Upper lobe of left lung (tissue), 6 donors: ENCODE data around the gene ABCB7. TPM values are rescaled to one million over a fixed set of nuclear protein-coding genes. Genes with fewer than 3 reads are reported as not detected.

Experiments
- ATAC-seq, 2 donors: fragments of 200-7000 bp; cut with Tn5 transposase; one replicate each; pipeline ENCODE4 v1.9.1; 2022; ENCODE audit warnings: mild to moderate bottlenecking in 2 of 2, moderate library complexity in 2 of 2; ENCODE audit not compliant: low FRiP score in 2 of 2
- DNase-seq, 2 donors: peaks; one replicate each; pipeline ENCODE4 v3.0.0-alpha.2; 2019 to 2020
- H3K27ac ChIP-seq, 4 donors: fragments of 200-600 bp; sonication (generic); one replicate each; pipeline ENCODE4 v1.5.1; 2016 to 2019
- H3K27me3 ChIP-seq, 4 donors: fragments of 200-600 bp; sonication (generic); one replicate each; pipeline ENCODE4 v1.5.1; 2017 to 2019
- H3K36me3 ChIP-seq, 4 donors: fragments of 200-600 bp; sonication (generic); one replicate each; pipeline ENCODE4 v1.5.1; 2016 to 2019
- H3K4me1 ChIP-seq, 4 donors: fragments of 200-600 bp; sonication (generic); one replicate each; pipeline ENCODE4 v1.5.1; 2018 to 2019
- H3K4me3 ChIP-seq, 4 donors: fragments of 200-600 bp; sonication (generic); one replicate each; pipeline ENCODE4 v1.5.1; 2017 to 2019; ENCODE audit warnings: mild to moderate bottlenecking in 2 of 4, moderate library complexity in 1 of 4
- H3K9me3 ChIP-seq, 4 donors: fragments of 200-600 bp; sonication (generic); one replicate each; pipeline ENCODE4 v1.5.1; 2018 to 2019
- EP300 ChIP-seq, 4 donors: sonication (generic); formaldehyde crosslinking; IDR thresholded peaks; one replicate each; pipeline ENCODE4 v1.5.1; 2017; ENCODE audit warnings: antibody characterized with exemption in 4 of 4, control low read depth in 2 of 4
- POLR2A ChIP-seq, 4 donors: fragments of 450-650 bp; IDR thresholded peaks; one replicate each; pipeline ENCODE4 v1.5.1; 2016 to 2017; ENCODE audit warnings: antibody characterized with exemption in 4 of 4, mild to moderate bottlenecking in 2 of 4
- POLR2AphosphoS5 ChIP-seq, 2 donors: sonication (generic); formaldehyde crosslinking; IDR thresholded peaks; one replicate each; pipeline ENCODE4 v1.5.1; 2017; ENCODE audit warnings: antibody characterized with exemption in 2 of 2
- WGBS, 2 donors: methylation state at CpG; one replicate each; pipeline ENCODE4 v1.1.5; 2017 to 2018; 5-methylcytosine and 5-hydroxymethylcytosine counted together
- total RNA-seq, 6 donors: library from RNA; depleted of rRNA in 4 of 6; stranded (reverse); fragments of >200 nt in 4 of 6; gene quantifications; one replicate each; pipeline versions ENCODE4 v1.1.0 to v1.2.1, GENCODE V29; 2016 to 2021
- TF ChIP-seq, protein P1 (sequence below), 6 experiments: fragments of 450-650 bp in 4 of 6; fragments of 200-600 bp in 2 of 6; sonication (generic) in 2 of 6; IDR thresholded peaks; one replicate each; pipeline ENCODE4 v1.5.1; 2016 to 2019; ENCODE audit warnings: antibody characterized with exemption in 6 of 6
- donor health status: DM: no; HTN: no; CAD: no; lungs with moderate emphysema.
- donor health status: DM: no; HTN: yes; CAD: no; lungs with severe emphysema.

Gene ABCB7
- total RNA-seq, 6 donors from 2014 or later = 22.1 to 59.8 (median 41.5) TPM

DNA sequence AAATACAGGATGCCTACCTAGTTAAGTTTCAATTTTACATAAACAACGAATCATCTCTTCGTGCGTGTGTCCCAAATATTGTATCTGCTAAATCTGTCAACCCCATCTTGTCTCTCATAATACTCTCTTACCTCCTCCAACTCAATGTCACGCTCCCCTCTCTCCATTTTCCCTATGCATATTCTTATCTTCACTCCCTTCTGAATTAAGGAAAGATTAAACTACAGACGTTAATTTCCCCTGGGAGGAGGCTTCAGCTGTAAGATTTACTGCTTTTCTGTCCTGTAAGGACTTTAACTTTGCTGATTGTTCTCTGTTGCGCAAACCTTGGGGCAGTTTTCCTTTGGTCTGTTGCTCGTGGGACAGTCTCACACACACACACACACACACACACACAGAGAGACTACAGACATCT lies 455 bp upstream of the ABCB7 start:
- ATAC-seq (peak in 1 of 2 donors; percentile 61), DNase-seq (no peak)
- H3K27me3 ChIP-seq = no peaks in the 10 kb centered on the region
- TF ChIP-seq POLR2AphosphoS5 (IDR thresholded peaks at IDR 0.05) (no peak), POLR2A (IDR thresholded peaks at IDR 0.05) (no peak), EP300 (IDR thresholded peaks at IDR 0.05) (no peak)
- TF ChIP-seq, protein P1, sequence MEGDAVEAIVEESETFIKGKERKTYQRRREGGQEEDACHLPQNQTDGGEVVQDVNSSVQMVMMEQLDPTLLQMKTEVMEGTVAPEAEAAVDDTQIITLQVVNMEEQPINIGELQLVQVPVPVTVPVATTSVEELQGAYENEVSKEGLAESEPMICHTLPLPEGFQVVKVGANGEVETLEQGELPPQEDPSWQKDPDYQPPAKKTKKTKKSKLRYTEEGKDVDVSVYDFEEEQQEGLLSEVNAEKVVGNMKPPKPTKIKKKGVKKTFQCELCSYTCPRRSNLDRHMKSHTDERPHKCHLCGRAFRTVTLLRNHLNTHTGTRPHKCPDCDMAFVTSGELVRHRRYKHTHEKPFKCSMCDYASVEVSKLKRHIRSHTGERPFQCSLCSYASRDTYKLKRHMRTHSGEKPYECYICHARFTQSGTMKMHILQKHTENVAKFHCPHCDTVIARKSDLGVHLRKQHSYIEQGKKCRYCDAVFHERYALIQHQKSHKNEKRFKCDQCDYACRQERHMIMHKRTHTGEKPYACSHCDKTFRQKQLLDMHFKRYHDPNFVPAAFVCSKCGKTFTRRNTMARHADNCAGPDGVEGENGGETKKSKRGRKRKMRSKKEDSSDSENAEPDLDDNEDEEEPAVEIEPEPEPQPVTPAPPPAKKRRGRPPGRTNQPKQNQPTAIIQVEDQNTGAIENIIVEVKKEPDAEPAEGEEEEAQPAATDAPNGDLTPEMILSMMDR (IDR thresholded peaks at IDR 0.05) = no peak
- H3K27ac ChIP-seq = peak overlapping the region; percentile 69 to 81 (median 78)
- H3K9me3 ChIP-seq = no peaks in the 10 kb centered on the region
- H3K4me3 ChIP-seq = peak overlapping the region; percentile 38 to 72 (median 56)
- 6 to 28% methylated on average over 7 of the region's 7 CpGs for WGBS, 2 donors
- H3K4me1 ChIP-seq = peaks cover 0 to 7% (median 5%) of the 10 kb centered on the region in 4 donors
- H3K36me3 ChIP-seq = no peaks in the 10 kb centered on the region

DNA sequence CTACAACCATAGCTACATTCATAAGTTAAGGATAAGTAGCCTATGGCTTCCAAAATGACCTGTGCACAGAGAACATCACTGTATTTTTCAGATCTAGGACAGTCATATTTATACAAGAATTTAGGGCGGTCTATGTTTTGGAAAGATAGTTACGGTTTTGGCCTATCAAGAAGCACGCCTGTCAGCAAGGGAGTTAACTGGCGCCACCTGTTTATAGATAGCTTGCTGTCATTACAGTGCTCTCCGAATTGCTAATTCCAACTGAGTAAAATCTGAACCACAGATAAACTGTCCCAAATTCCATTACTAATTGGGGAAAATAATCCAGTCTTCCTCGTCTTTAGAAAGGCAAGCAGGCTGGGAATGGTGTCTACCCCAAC lies 646 bp downstream of the ABCB7 start:
- DNase-seq (no peak), ATAC-seq (peak in 1 of 2 donors; percentile 17)
- peak overlapping the region; percentile 69 to 81 (median 78) for H3K27ac ChIP-seq

DNA sequence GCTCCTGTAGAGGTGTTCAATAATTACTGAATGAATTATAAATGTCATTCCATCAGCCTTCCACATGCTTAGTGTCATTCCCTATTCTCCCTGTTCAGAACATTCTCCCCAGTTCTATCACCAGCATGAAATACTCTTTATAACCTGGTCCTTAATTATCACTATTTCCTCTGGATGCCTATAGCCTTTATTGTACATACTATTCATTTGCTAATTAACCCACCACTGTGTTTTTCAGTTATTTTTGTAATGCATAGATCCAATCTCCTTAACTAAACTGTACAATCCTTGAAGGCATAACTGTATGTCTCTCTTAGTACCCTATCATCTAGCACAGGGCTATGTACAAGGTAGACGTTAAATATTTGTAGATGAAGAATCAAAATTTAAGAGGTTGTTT lies 1.2 kb downstream of the ABCB7 start:
- Histone ChIP-seq H3K4me1 (peaks cover 0 to 7% (median 5%) of the 10 kb centered on the region in 4 donors), H3K27ac (no peak overlapping the region), H3K36me3 (no peaks in the 10 kb centered on the region), H3K9me3 (no peaks in the 10 kb centered on the region), H3K27me3 (no peaks in the 10 kb centered on the region), H3K4me3 (peak overlapping the region in 1 of 4 donors; percentile 72)
- 53 to 82% methylated on average over 1 of the region's 1 CpG for WGBS, 2 donors
- TF ChIP-seq EP300 (IDR thresholded peaks at IDR 0.05) (no peak), POLR2A (IDR thresholded peaks at IDR 0.05) (no peak), POLR2AphosphoS5 (IDR thresholded peaks at IDR 0.05) (no peak)
- TF ChIP-seq, protein P1 (IDR thresholded peaks at IDR 0.05) = no peak
- DNase-seq = no peak
- no peak for ATAC-seq

More for the DNA sequence above, 646 bp downstream of the ABCB7 start:
- peaks cover 0 to 7% (median 5%) of the 10 kb centered on the region in 4 donors for H3K4me1 ChIP-seq
- TF ChIP-seq POLR2AphosphoS5 (IDR thresholded peaks at IDR 0.05) = no peak
- no peak for TF ChIP-seq EP300 (IDR thresholded peaks at IDR 0.05)
- TF ChIP-seq POLR2A (IDR thresholded peaks at IDR 0.05) = no peak
- TF ChIP-seq, protein P1 (IDR thresholded peaks at IDR 0.05) = no peak
- 0 to 36% methylated on average over 6 of the region's 6 CpGs for WGBS, 2 donors
- H3K27me3 ChIP-seq = no peaks in the 10 kb centered on the region
- H3K36me3 ChIP-seq = no peaks in the 10 kb centered on the region
- no peaks in the 10 kb centered on the region for H3K9me3 ChIP-seq
- peak overlapping the region; percentile 38 to 72 (median 56) for H3K4me3 ChIP-seq

DNA sequence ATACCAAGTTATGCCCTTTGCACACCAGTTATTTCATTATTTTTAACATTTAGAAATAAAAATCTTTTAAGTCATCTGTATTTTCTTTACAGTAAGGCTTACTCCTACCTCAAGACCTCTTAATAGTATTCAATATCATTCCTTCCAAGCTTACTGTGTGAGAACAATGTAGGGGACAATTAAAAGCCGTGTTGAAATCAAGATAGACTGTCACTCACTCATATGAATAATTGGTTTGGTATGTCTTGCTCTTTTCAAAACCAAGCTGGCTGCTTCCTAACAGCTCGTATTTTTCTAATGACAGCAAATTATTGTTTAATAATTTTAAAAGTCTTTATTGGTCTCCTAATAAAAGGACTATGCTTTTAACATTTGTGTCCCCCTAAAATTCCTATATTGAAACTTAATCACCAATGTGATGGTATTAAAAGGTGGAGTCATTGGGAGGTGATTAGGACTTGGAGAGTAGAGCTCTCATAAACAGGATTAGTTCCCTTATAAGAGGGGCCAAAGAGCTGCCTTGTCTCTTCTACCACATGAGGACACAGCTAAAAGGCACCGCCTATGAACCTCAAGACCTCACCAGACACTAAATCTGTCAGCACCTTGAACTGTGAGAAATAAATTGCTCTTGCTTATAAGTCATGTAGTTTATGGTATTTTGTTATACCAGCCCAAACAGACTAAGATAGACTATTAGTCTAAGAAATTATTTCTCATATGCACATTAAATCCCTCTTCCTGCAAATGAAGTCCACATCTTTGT lies 4.1 kb downstream of the ABCB7 start:
- Histone ChIP-seq H3K27ac (no peak overlapping the region), H3K4me3 (no peak overlapping the region), H3K4me1 (peaks cover 0 to 7% (median 5%) of the 10 kb centered on the region in 4 donors), H3K9me3 (no peaks in the 10 kb centered on the region), H3K27me3 (no peaks in the 10 kb centered on the region), H3K36me3 (no peaks in the 10 kb centered on the region)
- TF ChIP-seq POLR2AphosphoS5 (IDR thresholded peaks at IDR 0.05) (no peak), EP300 (IDR thresholded peaks at IDR 0.05) (no peak), POLR2A (IDR thresholded peaks at IDR 0.05) (no peak)
- TF ChIP-seq, protein P1 (IDR thresholded peaks at IDR 0.05) = no peak
- DNase-seq (no peak), ATAC-seq (no peak)
- WGBS, 2 donors = 60 to 62% methylated on average over 3 of the region's 3 CpGs
